Right kidney (tissue), 1 donor: ENCODE results near the gene DPM2.

Source experiments
- DNase-seq: peaks from one replicate; pipeline ENCODE4 v3.0.0-alpha.2; 2016

DPM2 gene

DNA sequence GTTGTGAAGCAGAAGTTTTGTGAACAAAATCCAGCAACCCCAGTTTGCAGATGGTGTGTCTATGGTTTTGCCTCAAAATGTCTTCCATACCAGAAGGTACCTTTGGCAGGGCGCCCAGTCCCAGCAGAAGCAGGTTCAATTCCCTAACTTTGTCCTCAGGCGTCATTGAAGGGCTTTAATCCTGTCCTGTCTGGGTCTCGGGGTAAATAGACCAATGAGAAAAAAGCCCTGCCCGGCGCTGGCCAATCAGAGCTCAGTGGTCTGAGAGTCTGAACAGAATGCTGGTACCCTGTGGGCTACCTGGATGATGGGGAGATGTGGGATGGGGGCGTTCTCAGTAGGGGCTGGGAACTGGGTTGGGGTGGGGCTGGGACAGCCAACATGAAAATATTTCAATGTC is 14.6 kb downstream of the DPM2 start:
- DNase-seq, result no peak

DNA sequence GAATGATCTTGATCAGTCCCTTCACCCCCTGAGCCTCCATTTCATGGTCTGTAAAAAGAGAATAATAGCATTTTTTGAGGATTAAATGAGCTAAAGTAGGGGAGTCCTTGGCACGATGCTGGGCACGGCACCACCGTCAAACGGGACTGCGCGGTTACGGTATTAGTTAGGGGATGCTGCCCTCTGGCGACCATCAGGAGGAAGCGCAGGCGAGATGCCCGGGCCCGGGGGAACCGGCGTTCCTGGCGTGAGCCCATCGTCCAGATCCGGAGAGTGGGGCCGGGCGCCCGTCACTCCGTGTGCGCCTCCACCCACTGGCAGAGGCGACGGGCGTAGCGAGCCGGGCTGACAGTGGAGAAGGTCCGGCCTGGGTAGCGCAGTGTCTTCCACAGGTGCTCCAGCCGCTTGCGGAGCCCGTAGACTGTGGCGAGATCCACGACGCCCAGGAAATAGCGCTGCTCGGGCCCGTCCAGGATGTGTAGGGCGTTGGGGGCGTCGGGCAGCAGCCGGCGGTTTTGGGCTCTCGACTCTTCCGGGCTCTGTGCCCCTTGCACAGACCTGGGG is 16.0 kb downstream of the DPM2 start:
- DNase-seq, result peak; percentile 67

DNA sequence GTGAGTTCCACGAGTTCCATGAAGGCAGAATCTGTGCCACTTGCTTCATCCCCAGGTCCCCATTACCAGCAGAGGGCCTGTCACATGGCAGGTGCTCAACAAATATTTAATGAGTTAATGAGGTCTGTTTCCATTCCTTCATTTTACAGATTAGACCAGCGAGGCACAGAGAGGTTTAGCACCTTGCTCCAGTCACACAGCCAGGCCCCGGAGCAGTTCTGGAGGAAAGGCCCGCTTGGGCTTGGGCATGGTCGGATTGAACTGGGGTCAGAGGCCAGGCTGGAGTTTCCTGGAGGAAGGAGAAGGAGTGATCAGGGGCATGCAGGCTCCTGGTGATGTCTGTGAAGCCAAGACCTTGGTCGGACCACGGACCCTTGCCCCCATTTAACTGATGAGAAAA is 16.9 kb downstream of the DPM2 start:
- DNase-seq, result no peak

DNA sequence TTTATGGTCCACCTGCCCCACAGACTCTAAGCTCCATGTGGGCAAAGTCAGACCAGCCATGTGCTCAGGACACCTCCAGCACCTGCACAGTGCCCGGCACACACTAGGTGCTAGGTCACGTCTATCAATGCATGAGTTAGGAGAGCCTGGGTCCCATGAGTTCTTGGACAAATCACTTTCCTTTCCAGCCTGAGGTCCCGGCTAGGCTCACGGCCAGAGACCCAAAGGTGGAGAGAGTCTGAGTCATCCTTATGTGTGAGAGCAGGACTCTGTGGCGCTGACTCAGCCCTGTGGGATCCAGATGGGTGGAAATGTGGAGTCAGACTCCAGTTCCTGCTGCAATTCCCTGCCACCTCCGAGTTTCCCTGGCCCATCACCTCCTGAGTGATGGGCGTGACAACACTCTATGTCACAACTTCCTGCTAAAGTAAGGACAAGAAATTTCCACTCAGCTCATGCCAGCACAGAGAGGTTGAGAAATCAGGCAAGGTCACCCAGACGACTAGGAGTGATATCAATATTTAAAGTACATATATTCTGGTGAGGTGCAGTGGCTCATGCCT is 18.3 kb downstream of the DPM2 start:
- no peak for DNase-seq

DNA sequence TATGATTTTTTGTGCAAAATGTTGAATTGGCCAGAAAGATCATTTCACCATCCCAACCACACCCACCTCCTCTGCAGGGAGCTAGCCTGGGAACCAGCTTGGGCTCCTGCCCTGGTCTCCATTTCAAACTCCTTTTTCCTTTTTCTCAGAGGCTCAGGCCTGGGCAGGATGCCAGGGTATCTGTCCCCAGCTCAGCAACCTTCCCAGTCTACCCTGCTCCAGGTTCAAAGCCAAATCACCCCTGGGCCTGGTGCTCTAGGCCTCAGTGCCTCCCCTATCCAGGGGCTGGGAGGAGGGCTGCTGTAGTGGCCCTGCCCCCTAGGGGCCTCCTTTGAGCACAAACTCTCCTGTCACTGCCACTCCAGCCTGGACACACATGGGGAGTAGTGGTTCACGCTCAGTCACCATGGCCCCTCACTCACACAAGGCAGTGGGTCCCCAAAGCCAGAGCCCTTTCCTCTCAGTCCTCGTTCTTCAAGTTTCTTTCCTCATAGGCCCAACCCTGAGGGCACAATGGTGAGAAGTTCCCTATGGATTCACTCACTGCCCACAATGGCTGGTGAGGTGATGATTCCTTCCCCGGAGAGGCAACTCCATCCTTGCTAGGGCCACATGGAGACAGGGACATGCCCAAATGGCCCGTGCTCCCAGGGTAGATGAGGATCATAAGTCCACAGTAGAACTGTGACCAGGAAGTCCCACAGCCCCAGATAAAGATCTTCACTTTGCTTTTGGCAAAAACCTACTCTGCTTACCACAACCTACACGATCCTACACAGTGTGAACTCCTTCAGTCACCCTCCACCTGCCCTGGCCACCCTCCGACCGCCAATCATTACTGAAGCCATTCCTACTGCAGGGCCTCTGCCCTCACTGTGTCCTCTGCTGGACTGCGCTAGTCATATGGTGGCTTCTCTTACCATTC is 19.2 kb downstream of the DPM2 start:
- DNase-seq, result no peak

DNA sequence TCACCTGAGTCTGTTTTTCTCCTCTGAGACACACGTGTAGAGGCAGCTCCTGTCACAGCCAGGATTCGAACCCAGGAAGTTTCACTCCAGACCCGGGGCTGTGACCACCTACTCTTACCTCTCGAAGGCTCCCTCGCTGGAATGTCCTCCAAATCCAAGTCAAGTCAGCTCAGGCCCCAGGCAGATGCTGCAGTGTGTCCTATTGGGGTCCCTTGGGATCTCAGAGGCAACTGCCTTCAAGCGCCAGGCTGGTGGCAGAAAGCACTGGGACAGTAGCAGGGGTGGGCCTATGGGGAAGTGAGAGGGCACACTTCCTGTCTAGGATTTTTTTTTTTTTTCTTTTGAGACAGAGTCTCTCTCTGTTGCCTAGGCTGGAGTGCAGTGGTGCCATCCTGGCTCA is 20.1 kb downstream of the DPM2 start:
- no peak for DNase-seq

DNA sequence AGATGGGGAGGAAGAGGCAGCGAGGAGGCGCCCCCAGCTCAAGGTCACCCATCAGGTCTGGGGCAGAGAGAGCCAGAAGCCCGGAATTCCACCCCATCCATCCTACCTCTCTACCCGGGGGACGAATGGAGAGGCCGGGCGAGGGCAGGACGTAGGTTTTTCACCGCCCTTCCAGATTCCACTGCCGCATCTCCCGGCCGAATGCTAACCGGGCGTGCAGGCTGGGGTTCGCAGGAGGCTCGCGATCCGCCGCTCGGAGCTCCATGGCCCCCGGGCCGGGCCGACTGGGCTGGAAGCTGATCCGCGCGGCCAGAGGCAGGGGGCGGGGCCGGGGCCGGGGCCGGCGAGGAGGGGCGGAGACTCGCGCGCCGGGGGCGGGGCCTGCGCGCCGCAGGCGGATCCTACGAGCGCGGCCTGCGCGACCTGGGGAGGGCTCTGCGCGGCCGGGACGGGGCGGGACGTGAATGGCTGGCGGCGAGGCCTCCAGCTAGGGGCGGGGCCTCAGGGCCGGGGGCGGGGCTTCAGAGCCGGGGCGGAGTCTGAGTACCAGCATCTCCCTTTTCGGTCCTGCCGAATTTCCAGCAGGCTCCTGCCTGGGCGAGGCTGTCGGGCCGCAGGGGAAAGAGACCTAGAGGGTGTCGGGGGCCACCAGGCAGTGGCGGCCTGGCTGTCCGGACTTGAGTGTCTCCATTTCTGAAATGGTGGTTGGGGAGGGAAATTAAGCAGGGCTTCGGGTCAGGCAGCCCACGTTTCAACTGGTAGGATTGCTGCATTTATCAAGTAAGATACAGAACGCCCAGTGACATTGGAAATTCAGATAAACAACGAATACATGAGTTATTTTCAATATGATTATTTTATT is 20.7 kb downstream of the DPM2 start, which contains the start of gene ST6GALNAC4:
TSS of gene ST6GALNAC4 (minus strand) at position 322 of the 862 bp plus-strand sequence. CDS start 622 bp downstream, outside the sequence.
- DNase-seq, result peak; percentile 83

DNA sequence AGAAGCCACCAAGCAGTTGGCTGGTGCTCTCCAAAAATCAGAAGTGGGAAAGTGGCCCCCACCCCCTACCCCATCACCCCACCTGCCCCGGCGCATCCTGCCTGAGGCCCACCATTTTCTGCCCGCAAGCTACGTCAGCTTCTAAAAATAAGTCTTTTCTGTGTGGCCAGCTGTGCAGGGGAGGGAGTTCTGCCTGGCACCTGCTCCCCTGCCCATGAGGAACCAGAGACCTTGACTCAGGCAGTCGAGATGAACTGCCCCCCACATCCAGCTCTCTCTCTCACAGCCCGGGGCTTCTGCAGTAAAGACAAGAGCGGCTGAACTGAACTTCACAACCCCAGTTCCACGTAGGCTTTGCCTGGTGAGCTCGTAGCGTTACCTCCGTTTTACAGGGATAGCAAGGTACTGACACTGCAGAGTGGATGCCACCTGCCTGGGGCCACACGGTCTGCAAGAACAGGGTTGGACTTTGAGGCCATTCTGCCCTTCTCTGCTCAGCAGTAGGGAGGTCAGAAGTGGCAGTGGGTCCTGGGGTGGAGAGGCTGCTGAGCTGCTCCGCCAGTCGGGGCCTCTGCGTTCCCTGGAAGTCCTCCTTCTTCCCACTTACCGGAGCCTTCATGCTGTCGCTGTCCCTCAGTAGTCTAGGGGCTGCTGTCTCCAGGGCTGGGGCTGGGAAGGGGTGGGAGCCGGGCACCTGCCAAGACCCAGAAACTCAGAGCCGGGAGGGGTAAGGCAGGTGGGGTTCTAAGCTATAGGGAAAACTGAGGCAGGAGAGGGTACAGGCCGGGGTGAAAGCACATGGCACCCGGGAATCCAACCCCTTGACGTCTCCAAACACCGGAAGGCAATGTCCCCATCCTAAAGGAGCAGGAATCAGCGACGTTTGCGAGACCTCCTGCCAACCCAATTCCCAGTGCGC is 21.6 kb downstream of the DPM2 start:
- no peak for DNase-seq

DNA sequence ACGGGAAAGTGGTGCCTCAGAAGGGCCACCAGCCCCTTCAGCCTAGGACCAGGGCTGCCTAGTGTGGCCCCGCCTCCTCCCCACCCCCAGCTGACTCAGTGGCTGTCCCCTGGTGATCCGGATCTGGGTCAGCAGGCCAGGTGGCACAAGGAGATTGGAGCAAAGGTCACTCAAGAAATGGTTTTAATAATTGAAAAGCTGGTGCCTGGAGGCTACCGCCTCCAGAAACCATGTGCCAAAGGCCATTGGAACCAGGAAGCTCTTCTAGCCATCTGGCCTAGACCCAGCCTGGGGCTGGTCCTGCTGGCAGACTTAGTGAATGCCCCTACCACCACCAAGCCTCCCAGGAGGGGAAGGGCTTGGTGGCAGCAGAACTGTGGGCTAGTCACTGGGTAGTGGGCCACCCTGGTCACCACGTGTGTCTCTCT is 22.3 kb downstream of the DPM2 start:
- no peak for DNase-seq

DNA sequence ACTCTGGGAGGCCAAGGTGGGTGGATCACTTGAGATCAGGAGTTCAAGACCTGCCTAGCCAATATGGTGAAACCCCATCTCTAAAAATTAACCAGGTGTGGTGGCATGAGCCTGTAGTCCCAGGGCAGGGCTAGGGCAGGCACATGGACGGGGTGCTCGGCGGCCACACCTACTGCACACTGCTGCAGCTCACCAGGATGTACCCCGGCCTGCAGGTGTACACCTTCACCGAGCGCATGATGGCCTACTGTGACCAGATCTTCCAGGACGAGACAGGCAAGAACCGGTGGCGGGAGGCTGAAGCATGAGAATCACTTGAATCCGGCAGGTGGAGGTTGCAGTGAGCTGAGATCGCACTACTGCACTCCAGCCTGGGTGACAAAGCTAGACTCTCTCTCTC is 24.0 kb downstream of the DPM2 start:
- no peak for DNase-seq

DNA sequence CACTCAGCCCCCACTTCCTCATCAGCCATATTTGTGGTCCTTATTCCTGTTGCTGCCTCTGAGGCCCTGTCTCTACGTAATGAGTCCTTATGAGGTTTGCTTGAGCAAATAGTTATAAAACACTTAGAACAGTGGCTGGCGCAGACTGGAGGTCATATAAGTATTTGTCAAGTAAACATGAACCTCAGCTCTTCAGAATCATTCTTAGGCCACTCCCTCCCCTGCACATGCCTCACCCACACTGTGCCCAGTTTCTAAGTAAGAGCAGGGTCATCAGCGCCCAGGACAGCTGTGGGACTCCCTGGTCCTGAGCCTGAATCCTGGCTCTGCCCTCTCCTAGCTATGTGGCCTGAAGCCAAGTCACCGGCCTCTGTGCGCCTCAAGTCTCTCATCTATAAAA is 24.8 kb downstream of the DPM2 start:
- no peak for DNase-seq

DNA sequence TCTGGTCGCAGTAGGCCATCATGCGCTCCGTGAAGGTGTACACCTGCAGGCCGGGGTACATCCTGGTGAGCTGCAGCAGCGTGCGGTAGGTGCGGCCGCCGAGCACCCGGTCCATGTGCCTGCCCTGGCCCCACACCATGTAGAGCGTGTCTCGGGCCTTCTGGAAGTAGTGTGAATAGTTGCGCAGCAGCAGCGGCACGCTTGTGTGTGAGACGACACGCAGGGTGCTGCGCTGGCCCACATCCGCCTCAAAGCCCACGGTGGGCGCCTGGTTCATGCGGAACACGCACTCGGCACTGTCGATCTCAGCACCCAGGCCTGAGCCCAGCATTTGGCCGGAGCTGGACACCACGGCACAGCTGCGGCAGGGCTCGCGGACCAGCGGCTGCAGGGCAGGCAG is 25.4 kb downstream of the DPM2 start:
- no peak for DNase-seq

DNA sequence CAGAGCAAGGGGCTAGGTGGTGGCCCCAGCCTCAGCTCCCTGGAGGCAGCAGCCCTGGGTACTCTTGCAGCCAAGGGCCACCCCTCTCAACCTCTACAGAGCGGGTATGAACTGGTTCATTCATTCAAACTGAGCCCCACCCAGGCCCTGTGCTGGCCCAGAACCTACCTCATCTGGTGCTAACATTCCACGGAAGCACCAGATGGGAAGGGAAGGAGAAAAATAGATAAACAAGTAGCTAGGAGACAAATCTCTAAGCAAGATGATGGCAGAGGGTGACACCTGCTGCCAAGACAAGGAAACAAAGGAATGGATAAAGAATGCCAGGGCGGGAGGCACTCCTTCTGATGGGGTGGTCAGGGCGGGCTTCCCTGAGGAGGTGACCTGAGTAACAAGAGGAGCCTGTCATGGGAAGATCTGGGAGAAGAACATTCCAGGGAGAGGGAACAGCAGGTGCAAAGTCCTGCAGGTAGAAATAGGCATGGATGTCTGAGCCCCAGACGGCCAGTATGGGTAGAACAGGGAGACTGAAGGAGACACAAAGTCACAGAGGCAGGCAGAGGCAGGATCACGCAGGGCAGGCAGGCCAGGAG is 26.9 kb downstream of the DPM2 start:
- no peak for DNase-seq

DNA sequence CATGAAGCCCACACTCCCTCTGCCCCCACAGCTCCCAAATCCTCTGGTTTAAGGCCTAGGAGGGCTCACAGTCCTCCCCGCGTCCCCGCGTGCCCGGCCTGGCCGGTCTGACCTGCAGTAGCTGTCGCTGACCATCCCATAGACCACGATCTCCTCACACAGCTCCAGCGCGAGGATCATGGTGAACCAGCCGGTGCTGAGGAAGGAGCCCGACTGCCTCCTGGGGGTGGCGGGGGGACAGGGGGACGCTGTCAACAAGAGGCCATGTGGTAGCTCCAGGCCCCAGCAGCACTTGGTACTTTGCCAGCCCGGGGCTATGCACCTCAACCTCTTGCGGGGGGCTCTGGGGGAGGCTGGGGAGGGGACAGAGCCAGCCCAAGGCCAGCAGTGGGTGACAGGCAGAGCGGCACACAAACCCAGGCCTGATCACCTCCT is 27.8 kb downstream of the DPM2 start:
- DNase-seq, result no peak

DNA sequence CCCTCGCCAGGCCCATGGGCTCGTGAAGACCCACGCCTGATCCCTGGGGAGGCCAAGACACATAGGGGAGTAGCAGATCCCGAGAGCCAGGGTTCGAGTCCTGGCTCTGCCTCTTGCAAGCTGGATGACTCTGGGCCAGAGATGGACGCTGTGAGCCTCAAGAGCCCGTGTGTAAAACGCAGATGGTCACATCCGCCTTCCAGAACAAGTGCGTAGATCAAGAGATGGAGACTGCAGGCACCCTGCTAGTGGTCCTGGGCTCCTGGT is 29.1 kb downstream of the DPM2 start:
- DNase-seq, result no peak

DNA sequence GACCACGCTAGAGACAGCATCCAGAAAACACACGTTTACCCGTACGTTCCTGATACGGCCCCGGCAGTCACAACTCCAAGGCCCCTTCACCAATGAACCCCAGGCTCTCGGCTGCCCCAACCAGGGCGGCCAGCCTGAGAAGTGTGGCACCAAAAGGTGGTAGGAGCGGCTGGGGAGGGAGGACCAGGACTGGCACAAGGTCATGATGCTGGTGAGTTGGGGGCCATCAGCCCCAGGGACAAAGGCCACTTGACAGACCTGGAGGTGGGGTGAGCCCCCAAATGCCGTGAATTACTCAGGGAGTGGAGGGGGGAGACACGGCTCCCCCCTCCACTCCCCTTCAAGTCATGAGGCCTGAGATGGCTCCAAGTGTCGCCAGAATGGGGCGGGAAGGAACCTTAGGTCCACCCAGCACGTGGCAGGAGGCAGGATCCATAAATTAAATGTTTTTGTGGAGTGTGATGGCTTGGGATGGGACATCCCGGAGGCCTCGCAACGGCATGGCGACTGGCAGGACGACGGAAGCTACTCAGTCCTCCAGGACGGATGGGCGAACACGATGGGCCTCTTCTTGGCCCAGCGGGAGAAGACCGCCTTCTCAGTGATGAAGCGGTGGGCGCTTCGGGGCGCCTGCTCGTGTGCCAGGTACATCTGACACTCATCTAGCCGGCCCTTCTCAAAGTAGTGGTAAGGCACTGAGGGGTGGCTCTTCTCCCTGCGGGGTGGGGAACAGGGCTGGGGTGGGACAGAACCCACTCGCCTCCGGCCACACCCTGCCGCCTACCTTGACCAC is 29.6 kb downstream of the DPM2 start:
- no peak for DNase-seq

DNA sequence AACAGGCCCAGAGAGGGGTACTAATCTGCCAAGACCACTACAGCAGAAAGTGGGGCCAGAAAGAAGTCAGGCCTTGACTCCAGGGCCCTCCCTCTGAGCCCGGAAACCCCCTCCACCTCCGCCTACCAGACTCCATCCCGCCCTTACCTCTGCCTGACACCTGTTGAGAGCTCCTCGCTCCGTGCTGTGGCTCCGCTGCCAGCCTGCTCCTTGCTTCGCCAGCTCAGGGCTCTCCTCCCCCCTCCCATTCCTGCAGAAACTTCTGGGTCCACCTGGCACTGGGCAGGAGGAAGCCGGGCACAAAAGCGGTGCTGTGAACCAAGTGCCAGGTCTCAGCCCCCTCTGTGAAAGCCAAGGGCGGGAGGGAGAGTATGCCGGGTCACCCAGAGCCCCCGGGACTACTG is 31.9 kb downstream of the DPM2 start:
- no peak for DNase-seq

DNA sequence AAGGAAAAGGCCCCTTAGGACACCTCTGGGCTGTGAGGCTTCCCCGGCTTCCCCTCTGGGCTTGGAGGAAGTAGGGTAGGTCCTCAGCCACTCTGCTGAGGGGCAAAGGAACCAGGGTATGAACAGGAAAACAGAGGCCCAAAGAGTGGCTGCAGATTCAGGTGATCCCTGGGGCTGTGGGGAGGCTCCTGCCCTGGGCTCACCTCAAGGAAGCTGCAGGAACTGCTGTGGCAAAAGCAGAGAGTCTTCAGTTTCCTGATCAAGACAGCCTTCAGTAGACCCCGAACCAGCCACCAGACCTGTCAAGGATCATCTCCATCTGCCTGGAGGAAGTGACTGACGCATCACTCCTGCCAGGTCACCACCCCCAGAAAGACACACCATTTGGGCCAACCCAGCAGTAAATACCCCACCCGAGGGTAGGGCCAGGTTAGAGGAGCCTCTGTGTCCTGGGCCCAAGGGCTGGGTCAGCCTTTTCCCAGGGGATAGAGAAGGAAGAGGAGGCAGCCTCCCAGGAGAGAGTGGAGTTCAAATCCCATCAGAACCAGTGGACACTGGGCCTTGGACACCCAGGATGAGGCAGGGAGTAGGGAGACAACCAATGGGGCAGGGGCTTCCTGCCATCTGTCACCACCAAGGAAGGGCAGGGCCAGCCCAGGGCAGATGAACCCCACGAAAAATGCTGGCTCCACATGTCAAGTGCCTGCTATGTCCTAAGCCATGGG is 32.5 kb downstream of the DPM2 start:
- no peak for DNase-seq

DNA sequence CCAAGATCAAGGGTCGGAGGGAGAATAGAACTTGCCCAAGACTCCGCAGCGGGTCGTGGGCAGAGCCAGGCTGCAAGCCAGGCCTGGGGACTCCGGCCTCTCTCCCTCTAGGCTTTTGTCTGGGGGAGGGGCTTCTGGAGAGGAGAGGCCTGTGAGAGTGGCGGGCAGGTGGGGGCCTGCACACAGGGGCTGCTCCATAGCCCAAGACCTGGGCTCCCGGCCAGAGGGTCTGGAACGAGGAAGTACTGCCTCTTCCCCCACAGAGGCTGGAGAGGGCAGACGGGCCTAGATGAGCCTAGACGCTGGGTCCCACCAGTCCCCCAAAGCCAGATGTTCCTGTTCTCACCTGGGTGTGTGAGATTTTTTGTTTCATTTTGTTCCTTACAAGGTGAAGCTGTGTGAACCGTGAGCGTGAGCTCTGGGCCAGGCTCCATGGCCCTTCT is 33.1 kb downstream of the DPM2 start:
- DNase-seq, result peak; percentile 68
